Psoas muscle (tissue), 8 donors: ENCODE data around the gene EXOC3L2. TPM values are rescaled to one million over a fixed set of nuclear protein-coding genes. Genes with fewer than 3 reads are reported as not detected.

Experiments
- ATAC-seq, 4 donors: fragments of 200-7000 bp; cut with Tn5 transposase; one replicate each; pipeline ENCODE4 v1.9.1; 2020; ENCODE audit warnings: moderate library complexity in 3 of 4, mild to moderate bottlenecking in 2 of 4
- DNase-seq, 2 donors: peaks; one replicate each; pipeline ENCODE4 v3.0.0-alpha.2; 2020
- H3K27ac ChIP-seq: fragments of 200-600 bp; one replicate; pipeline ENCODE4 v1.8.0; 2022
- H3K27me3 ChIP-seq, 3 donors: fragments of 200-600 bp in 1 of 3; one replicate each; pipeline versions ENCODE4 v1.6.1 to v1.8.0; 2013 to 2022; ENCODE audit warnings: low read length in 2 of 3, mild to moderate bottlenecking in 2 of 3, moderate library complexity in 1 of 3; ENCODE audit not compliant: insufficient read depth in 3 of 3
- H3K36me3 ChIP-seq, 2 donors: fragments of 200-600 bp in 1 of 2; one replicate each; pipeline versions ENCODE4 v1.6.1 to v1.8.0; 2013 to 2022; ENCODE audit warnings: low read depth in 1 of 2, mild to moderate bottlenecking in 1 of 2, moderate library complexity in 1 of 2; ENCODE audit not compliant: insufficient read depth in 1 of 2
- H3K4me1 ChIP-seq: fragments of 200-600 bp; one replicate; pipeline ENCODE4 v1.8.0; 2022
- H3K4me3 ChIP-seq: fragments of 200-600 bp; one replicate; pipeline ENCODE4 v1.8.0; 2022; ENCODE audit warnings: mild to moderate bottlenecking
- H3K9me3 ChIP-seq: fragments of 200-600 bp; one replicate; pipeline ENCODE4 v1.8.0; 2022
- CTCF ChIP-seq: fragments of 200-600 bp; IDR thresholded peaks from one replicate; pipeline ENCODE4 v1.8.0; 2022; ENCODE audit warnings: antibody characterized with exemption
- WGBS, 3 donors: extraction: QIAGEN DNeasy Blood & Tissue Kit; methylation state at CpG; one replicate each; pipeline versions ENCODE4 v1.1.6 to v1.1.7; 2013; 5-methylcytosine and 5-hydroxymethylcytosine counted together
- intact Hi-C, 2 donors: fragments of 100-400 bp; cut with DNase I; formaldehyde crosslinking; loops; one replicate each; pipeline versions ENCODE4 v1.11.0 to v1.14.2; 2022
- polyA plus RNA-seq, 3 donors: library from polyadenylated mRNA; stranded (reverse); fragments of 200-250 nt; gene quantifications; one replicate each; pipeline ENCODE4 v1.2.3, GENCODE V29; 2013
- total RNA-seq, 4 donors: library from RNA; stranded (reverse); fragmentation: NEBNext Ultra II Directional in 2 of 4; extraction: Animal tissue kit (Norgen Biotek cat#: 25700) in 2 of 4; gene quantifications; one replicate each; pipeline versions ENCODE4 v1.2.1 to v1.2.4, GENCODE V29; 2021 to 2023
- donor health status: healthy with polysubstance abuse.
- donor health status: DM: no; HTN: no; CAD: no; lungs with moderate emphysema.
- donor health status: Bipolar disorder and iron deficiency.
- donor health status: healthy.
- donor health status: DM: yes; HTN: yes; CAD: no.
- donor health status: DM: no; HTN: no; CAD: no.
- donor health status: DM: no; HTN: no; CAD: no.
- donor health status: DM: yes; HTN: yes; CAD: no.

The EXOC3L2 gene
- total and polyA plus RNA-seq, 7 donors, result 0.17 to 1.3 (median 0.62) TPM

- Histone ChIP-seq H3K27me3 (no peaks in the 10 kb centered on the region), H3K36me3 (peaks cover 0 to 30% of the 10 kb centered on the region in 2 donors), H3K9me3 (no peaks in the 10 kb centered on the region), H3K27ac (no peak overlapping the region), H3K4me1 (no peaks in the 10 kb centered on the region), H3K4me3 (no peak overlapping the region)
- TF ChIP-seq CTCF, result no peak
- intact Hi-C loops, result no loop called here
- ATAC-seq, result no peak
- WGBS, 3 donors, result 91 to 92% (median 92%) methylated on average over 11 of the region's 11 CpGs
- no peak for DNase-seq
Observed at GRCh38 chr19:45263013-45263412, 17.8 kb upstream of the EXOC3L2 start.

GRCh38 chr19:45262570-45262969 is 17.4 kb upstream of the EXOC3L2 start:
- no peaks in the 10 kb centered on the region for H3K27me3 ChIP-seq
- TF ChIP-seq CTCF, result no peak
- ATAC-seq (no peak), DNase-seq (no peak)
- intact Hi-C loops, result no loop called here
- WGBS, 3 donors, result 79 to 85% (median 79%) methylated on average over 6 of the region's 6 CpGs
- no peak overlapping the region for H3K4me3 ChIP-seq
- H3K4me1 ChIP-seq, result no peaks in the 10 kb centered on the region
- H3K27ac ChIP-seq, result no peak overlapping the region
- peaks cover 0 to 26% of the 10 kb centered on the region in 2 donors for H3K36me3 ChIP-seq
- no peaks in the 10 kb centered on the region for H3K9me3 ChIP-seq

GRCh38 chr19:45258862-45259261 is 13.7 kb upstream of the EXOC3L2 start:
- WGBS, 3 donors, result 92 to 94% (median 94%) methylated on average over 19 of the region's 19 CpGs
- ATAC-seq (no peak), DNase-seq (no peak)
- no peak overlapping the region for H3K4me3 ChIP-seq
- no peak for TF ChIP-seq CTCF
- H3K4me1 ChIP-seq, result peaks cover 4% of the 10 kb centered on the region
- no peak overlapping the region for H3K27ac ChIP-seq
- no peaks in the 10 kb centered on the region for H3K27me3 ChIP-seq
- intact Hi-C loops, result no loop called here
- H3K36me3 ChIP-seq, result peaks cover 0 to 10% of the 10 kb centered on the region in 2 donors
- H3K9me3 ChIP-seq, result no peaks in the 10 kb centered on the region

- no peak for TF ChIP-seq CTCF
- ATAC-seq, result no peak
- H3K4me3 ChIP-seq, result no peak overlapping the region
- no peak overlapping the region for H3K27ac ChIP-seq
- 94 to 97% (median 95%) methylated on average over 4 of the region's 4 CpGs for WGBS, 3 donors
- H3K27me3 ChIP-seq, result no peaks in the 10 kb centered on the region
- H3K9me3 ChIP-seq, result no peaks in the 10 kb centered on the region
- H3K36me3 ChIP-seq, result peaks cover 0 to 10% of the 10 kb centered on the region in 2 donors
- H3K4me1 ChIP-seq, result peaks cover 16% of the 10 kb centered on the region
- no peak for DNase-seq
- intact Hi-C loops, result no loop called here
Observed at GRCh38 chr19:45256836-45257235, 11.6 kb upstream of the EXOC3L2 start.

- DNase-seq (no peak), ATAC-seq (no peak)
- 77 to 86% (median 83%) methylated on average over 9 of the region's 9 CpGs for WGBS, 3 donors
- no peak for TF ChIP-seq CTCF
- Histone ChIP-seq H3K27me3 (no peaks in the 10 kb centered on the region), H3K4me3 (no peak overlapping the region), H3K27ac (no peak overlapping the region), H3K36me3 (peaks cover 0 to 5% of the 10 kb centered on the region in 2 donors), H3K4me1 (peaks cover 16% of the 10 kb centered on the region), H3K9me3 (no peaks in the 10 kb centered on the region)
- intact Hi-C loops, result no loop called here
Observed at GRCh38 chr19:45255611-45256157, 10.5 kb upstream of the EXOC3L2 start.
